Osteoblast (primary cell): ENCODE measurements around the gene GTSE1. TPM values are rescaled to one million over a fixed set of nuclear protein-coding genes. Genes with fewer than 3 reads are reported as not detected.

ENCODE experiments used
- DNase-seq: peaks from one replicate; pipeline ENCODE4 v3.0.0; 2011; ENCODE audit warnings: low spot score, mixed read lengths; ENCODE audit not compliant: insufficient read length; ENCODE audit errors: missing footprints
- H2AFZ ChIP-seq: 2 replicates; pipeline ENCODE4 v1.6.0; 2011; ENCODE audit warnings: mild to moderate bottlenecking, low read length
- H3K27ac ChIP-seq: 2 replicates; pipeline ENCODE4 v1.5.1; 2011; ENCODE audit warnings: mild to moderate bottlenecking, low read depth, low read length, moderate library complexity
- H3K27me3 ChIP-seq: 2 replicates; pipeline ENCODE4 v1.6.0; 2012; ENCODE audit warnings: mild to moderate bottlenecking, control low read depth, inconsistent platforms, low read length, moderate library complexity; ENCODE audit not compliant: insufficient read depth
- H3K36me3 ChIP-seq: 2 replicates; pipeline ENCODE4 v1.5.1; 2011; ENCODE audit warnings: mild to moderate bottlenecking, low read length, control low read depth, moderate library complexity; ENCODE audit not compliant: insufficient read depth
- H3K4me1 ChIP-seq: 2 replicates; pipeline ENCODE4 v1.5.1; 2011; ENCODE audit warnings: mild to moderate bottlenecking, low read length, control low read depth, moderate library complexity; ENCODE audit not compliant: insufficient read depth
- H3K4me2 ChIP-seq: 2 replicates; pipeline ENCODE4 v1.6.0; 2011; ENCODE audit warnings: mild to moderate bottlenecking, low read length; ENCODE audit not compliant: insufficient read depth
- H3K4me3 ChIP-seq: fragments of 200-600 bp; sonication (generic); 3 replicates; pipeline ENCODE4 v1.5.1; 2012; ENCODE audit warnings: mild to moderate bottlenecking, low read length, inconsistent platforms; ENCODE audit not compliant: insufficient read depth
- H3K79me2 ChIP-seq: 2 replicates; pipeline ENCODE4 v1.6.0; 2012; ENCODE audit warnings: mild to moderate bottlenecking, low read length, control low read depth, inconsistent platforms; ENCODE audit not compliant: insufficient read depth
- H3K9me3 ChIP-seq: 2 replicates; pipeline ENCODE4 v1.5.1; 2011; ENCODE audit warnings: low read depth, low read length, control low read depth
- H4K20me1 ChIP-seq: 2 replicates; pipeline ENCODE4 v1.6.0; 2012; ENCODE audit warnings: mild to moderate bottlenecking, low read length, control low read depth; ENCODE audit not compliant: insufficient read depth
- CTCF ChIP-seq: IDR thresholded peaks from 2 replicates; pipeline ENCODE4 v1.5.1; 2011; ENCODE audit warnings: mild to moderate bottlenecking, low read depth, low read length, moderate library complexity; ENCODE audit errors: extremely low read depth
- total RNA-seq: library from RNA; depleted of rRNA; stranded (reverse); fragments of >200 nt; gene quantifications from 2 replicates; pipeline ENCODE4 v1.2.3, GENCODE V29; 2012

GTSE1 gene
- total RNA-seq, 1 donor, result 1.8 TPM

GRCh38 chr22:46320716-46321386 is 24.2 kb downstream of the GTSE1 start:
- Histone ChIP-seq H2AFZ (no peak overlapping the region), H3K4me2 (no peak overlapping the region), H3K4me3 (no peak overlapping the region), H3K79me2 (peaks cover 26% of the 10 kb centered on the region), H3K9me3 (no peaks in the 10 kb centered on the region), H3K36me3 (peaks cover 28% of the 10 kb centered on the region), H3K27me3 (no peaks in the 10 kb centered on the region), H3K27ac (no peak overlapping the region), H4K20me1 (no peaks in the 10 kb centered on the region), H3K4me1 (no peaks in the 10 kb centered on the region)
- TF ChIP-seq CTCF, result no peak
- peak; percentile 69 for DNase-seq

GRCh38 chr22:46322711-46323110 is 26.0 kb downstream of the GTSE1 start:
- H3K4me3 ChIP-seq, result no peak overlapping the region
- H2AFZ ChIP-seq, result no peak overlapping the region
- H4K20me1 ChIP-seq, result no peaks in the 10 kb centered on the region
- no peak for DNase-seq
- H3K27ac ChIP-seq, result no peak overlapping the region
- H3K4me1 ChIP-seq, result no peaks in the 10 kb centered on the region
- H3K79me2 ChIP-seq, result peaks cover 26% of the 10 kb centered on the region
- H3K27me3 ChIP-seq, result no peaks in the 10 kb centered on the region
- no peaks in the 10 kb centered on the region for H3K9me3 ChIP-seq
- no peak overlapping the region for H3K4me2 ChIP-seq
- no peak for TF ChIP-seq CTCF
- peaks cover 39% of the 10 kb centered on the region for H3K36me3 ChIP-seq

GRCh38 chr22:46323162-46323561 is 26.5 kb downstream of the GTSE1 start:
- DNase-seq, result peak; percentile 29
- Histone ChIP-seq H4K20me1 (no peaks in the 10 kb centered on the region), H3K4me2 (no peak overlapping the region), H3K27me3 (no peaks in the 10 kb centered on the region), H3K4me3 (no peak overlapping the region), H3K79me2 (peaks cover 26% of the 10 kb centered on the region), H3K36me3 (peaks cover 43% of the 10 kb centered on the region), H3K9me3 (no peaks in the 10 kb centered on the region), H3K4me1 (no peaks in the 10 kb centered on the region), H2AFZ (no peak overlapping the region), H3K27ac (no peak overlapping the region)
- TF ChIP-seq CTCF, result no peak

- DNase-seq, result no peak
- H3K4me1 ChIP-seq, result no peaks in the 10 kb centered on the region
- H3K4me3 ChIP-seq, result no peak overlapping the region
- H3K27me3 ChIP-seq, result no peaks in the 10 kb centered on the region
- no peak for TF ChIP-seq CTCF
- no peak overlapping the region for H2AFZ ChIP-seq
- H4K20me1 ChIP-seq, result no peaks in the 10 kb centered on the region
- H3K79me2 ChIP-seq, result peaks cover 7% of the 10 kb centered on the region
- no peaks in the 10 kb centered on the region for H3K9me3 ChIP-seq
- H3K36me3 ChIP-seq, result peaks cover 46% of the 10 kb centered on the region
- H3K4me2 ChIP-seq, result no peak overlapping the region
- no peak overlapping the region for H3K27ac ChIP-seq
Observed at GRCh38 chr22:46326066-46326680, 29.5 kb downstream of the GTSE1 start.
